NCI-H1930 (cell line): ENCODE results near the gene TRIAP1.
"Not testable (repeated sequence)": the region's sequence is repeated elsewhere in the genome, so short reads cannot be mapped to it uniquely, and the experiment has no call there.

Source experiments
- DNase-seq, 2 experiments: peaks; one replicate each; lab custom pipeline; 2025; lab: John Stamatoyannopoulos, UW

Gene TRIAP1

DNA sequence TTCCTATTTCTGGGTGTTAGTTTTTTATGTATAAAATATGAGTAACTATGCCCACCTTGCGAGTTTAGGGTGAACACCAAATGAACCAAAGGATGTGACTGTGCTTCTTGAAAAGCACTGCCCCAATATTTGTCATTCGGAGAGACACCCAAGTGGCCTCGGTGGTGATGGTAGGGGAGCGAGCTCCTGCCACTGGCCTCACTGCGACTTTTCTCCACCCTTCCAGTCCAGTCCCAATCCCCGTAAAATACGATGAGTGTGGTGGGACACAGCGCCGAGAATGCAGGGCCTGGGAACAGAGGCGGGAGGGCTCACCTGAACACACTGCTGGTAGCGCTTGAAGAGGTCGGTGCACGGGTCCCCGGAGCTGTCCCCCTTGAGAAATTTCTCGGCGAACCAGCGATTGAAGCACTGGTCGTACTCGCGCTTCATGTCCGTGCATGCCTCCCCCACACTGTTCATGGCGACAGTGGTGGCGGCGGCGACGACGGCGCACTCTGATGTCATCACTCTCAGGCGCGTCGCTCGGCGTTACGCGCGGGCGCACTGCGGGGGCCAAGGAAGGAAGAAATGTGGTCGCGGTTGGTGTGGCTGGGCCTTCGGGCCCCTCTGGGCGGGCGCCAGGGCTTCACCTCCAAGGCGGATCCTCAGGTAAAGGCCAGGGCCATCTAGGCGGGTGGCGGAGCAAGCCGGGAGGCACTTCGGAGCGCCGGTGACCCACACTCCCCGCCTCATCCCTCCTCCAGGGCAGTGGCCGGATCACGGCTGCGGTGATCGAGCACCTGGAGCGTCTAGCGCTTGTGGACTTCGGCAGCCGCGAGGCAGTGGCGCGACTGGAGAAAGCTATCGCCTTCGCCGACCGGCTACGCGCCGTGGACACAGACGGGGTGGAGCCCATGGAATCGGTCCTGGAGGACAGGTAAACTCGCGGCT is at the start of gene TRIAP1, which contains the start of gene GATC:
TSS of gene TRIAP1 (minus strand) at position 474 of the 933 bp plus-strand sequence. CDS start at position 462, 12 bp downstream.
TSS of gene GATC (plus strand) at position 534 of the 933 bp plus-strand sequence. CDS start at position 571, 37 bp downstream.
- DNase-seq: peak; percentile 65 to 78

- DNase-seq: no peak
These were observed 49.1 kb upstream of the TRIAP1 start for GRCh38 chr12:120495186-120495730.

- no peak for DNase-seq
These were observed 44.8 kb upstream of the TRIAP1 start for GRCh38 chr12:120490833-120491512.

DNA sequence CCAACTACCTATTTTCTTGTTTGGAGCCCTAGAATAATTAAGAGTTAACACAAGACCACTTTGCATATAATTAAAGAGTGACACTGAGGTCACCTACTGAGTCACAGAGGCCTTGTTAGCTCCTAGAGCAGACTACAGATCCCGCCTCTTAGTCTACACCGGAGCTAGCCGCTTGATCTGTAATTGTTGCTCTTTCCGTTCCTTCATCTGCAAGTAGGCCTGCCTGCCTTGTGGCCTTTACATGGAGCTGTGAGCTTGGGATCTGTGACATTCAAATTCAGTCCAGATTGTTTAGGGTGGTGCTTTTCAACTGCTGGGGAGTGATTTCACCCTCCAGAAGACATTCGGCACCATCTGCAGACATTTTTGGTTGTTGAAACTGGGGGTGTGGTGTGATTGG is 44.1 kb upstream of the TRIAP1 start:
- no peak for DNase-seq

- no peak for DNase-seq
These were observed 42.8 kb upstream of the TRIAP1 start for GRCh38 chr12:120489018-120489417.

DNA sequence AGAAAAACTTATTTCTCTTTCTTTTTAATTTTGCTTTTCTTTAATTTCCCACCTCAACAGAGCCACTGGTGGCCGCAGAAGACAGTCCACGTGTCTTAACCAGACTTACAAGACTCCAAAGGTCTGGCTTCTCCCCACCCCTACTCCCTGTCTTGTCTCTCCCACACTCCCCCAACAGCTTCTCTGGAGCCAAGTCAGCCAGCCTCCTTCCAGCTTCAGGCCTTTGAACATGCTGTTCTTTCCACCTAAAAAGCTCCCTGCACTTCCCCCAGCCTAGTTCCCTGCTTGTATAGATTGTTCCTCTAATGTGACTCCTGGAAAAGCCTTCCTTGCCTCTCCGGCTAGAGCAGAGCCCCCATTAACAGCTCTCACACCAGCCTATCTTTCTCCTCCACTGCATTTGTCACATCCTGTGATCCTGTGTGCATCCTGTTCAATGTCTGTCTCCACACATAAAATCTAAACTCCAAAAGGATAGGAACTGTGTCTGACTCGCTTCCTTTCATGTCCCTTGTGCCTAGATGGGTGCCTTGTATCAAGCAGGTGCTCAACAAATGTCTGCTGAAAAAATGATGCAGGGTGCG is 42.0 kb upstream of the TRIAP1 start:
- no peak for DNase-seq

GRCh38 chr12:120487552-120487951 is 41.4 kb upstream of the TRIAP1 start:
- DNase-seq: not testable (repeated sequence)

DNA sequence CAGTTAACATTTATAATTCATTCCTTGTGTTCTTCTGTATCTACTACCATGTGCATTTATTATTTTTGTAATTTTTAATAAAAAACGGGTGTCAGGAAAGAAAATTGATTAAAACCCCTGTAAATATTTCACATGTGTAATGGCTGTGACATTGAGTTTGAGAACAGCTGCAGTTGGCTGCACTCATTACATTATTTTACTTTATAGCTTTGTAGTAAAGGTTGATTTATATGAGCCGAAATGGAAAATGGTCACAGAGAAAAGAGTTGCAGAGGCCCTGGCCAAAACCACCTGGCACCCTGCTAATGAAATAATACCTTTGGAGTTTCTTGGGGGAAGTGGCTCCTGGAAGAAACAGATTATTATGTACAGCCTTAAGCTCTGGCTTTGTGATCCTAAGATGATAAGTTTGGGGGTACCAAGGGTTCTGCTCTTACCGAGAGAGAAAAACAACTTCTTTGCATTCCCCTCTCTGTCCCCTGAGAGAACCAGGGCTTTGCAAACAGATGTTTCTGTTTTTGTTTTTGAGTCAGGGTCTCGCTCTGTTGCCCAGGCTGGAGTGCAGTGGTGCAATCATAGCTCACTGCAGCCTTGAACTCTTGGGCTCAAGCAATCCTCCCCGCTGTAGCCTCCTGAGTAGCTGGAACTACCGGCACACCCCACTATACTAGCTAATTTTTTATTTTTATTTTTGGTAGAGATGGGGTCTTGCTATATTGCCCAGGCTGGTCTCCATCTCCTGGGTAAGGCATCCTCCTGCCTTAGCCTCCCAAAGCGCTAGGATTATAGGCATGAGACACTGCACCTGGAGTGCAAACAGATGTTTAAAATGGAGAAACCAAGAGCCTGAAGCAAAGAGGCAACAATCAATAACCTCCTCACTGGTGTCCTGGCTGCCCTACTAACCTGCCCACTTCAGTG is 40.0 kb upstream of the TRIAP1 start:
- DNase-seq: no peak

DNA sequence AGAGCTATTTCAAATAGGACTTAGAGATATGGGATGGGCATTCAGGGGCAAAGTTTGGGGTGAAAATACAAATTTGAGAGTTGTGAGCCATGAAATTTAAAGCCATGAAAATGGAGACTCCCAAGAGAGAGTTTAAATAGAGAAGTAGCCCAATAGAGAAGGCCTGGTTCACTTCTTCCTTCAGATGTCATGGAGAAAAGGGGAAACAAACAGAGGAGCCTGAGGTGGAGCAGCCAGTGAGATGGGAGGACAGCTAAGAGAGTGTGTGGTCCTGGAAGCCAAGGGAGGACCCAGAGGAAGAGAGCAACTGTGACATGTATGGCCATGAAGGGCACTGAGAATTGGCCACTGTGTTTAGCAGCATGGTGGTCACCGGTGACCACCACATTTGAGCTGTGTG is 37.4 kb upstream of the TRIAP1 start:
- no peak for DNase-seq

GRCh38 chr12:120481022-120481767 is 35.0 kb upstream of the TRIAP1 start:
- no peak for DNase-seq

GRCh38 chr12:120480211-120480610 is 34.0 kb upstream of the TRIAP1 start:
- no peak for DNase-seq

- no peak for DNase-seq
These were observed 33.3 kb upstream of the TRIAP1 start for GRCh38 chr12:120479458-120479857.

DNA sequence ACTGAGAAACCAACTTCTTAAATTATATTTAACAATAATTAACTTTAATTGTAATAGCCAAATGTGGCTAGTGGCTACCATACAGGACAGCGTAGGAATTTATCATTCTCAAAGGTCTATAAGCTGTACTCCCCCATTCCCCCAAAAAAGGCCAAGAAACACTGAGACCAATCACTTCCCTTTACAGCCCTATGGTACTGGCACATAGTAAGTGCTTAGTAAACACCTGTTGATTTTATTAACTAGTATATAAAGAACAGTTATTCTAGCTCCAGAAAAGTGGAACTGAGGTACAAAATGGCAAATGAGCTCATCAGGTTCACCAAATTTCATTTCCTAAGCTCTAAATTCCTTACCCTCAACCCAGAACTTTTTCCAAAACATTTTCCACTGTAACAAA is 29.5 kb upstream of the TRIAP1 start:
- DNase-seq: no peak

DNA sequence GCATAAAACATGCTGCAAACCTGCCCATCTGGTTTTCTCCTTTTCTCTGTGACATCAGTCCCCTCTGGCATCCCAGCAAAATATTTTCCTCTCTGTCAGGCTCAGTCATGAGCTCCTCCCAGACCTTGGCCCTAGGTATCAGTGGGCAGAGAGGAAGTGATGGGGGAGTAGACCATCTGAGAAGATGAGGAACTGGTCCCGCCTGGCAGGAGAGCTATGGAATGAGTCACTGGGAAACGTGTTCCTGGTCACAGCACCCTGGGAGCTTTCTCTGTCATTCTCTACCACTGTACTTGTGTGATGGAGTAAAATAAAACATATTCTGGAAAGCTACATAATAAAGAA is 28.4 kb upstream of the TRIAP1 start:
- DNase-seq: no peak

- no peak for DNase-seq
These were observed 27.8 kb upstream of the TRIAP1 start for GRCh38 chr12:120473807-120474615.

GRCh38 chr12:120472521-120472920 is 26.3 kb upstream of the TRIAP1 start:
- no peak for DNase-seq

GRCh38 chr12:120470150-120470784 is 24.1 kb upstream of the TRIAP1 start:
- DNase-seq: no peak

DNA sequence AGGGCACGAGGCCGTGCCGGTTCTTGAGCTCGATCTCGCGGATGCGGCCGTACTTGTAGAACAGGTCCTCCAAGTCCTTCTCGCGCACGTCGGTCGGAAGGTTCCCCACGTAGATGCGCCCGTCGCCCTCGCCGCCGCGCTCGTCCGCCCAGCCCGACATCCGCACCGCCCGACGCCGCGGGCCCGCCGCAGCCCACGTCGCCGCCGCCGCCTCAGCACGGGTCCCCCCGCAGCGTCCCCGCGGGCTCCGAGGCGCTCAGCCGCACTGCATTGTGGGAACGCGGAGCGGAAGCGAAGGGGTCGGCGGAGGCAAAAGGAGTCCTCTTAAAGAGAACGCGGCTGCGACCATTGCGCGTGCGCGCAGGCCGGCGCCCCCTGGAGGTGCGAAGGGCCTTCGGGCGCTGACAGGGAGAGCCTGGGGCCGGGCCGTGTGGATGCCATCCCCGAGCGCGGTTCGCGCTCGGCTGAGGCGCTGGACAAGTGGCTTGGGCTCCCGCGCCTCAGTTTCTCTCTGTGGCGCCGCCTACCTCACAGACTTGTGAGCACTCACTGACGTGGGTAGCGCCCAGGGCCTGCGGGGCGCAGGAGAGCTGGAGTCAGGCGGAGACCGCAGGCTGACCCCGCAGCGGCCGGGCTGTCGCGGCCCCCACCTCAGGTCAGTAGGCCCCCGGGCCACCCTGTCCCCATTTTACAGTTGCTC is 23.4 kb upstream of the TRIAP1 start, which contains the start of gene SRSF9:
TSS of gene SRSF9 (minus strand) at position 299 of the 700 bp plus-strand sequence. CDS start at position 160, 139 bp downstream.
- peak; percentile 91 to 97 for DNase-seq
